ENCODE results near the gene GLT1D1.

DNA sequence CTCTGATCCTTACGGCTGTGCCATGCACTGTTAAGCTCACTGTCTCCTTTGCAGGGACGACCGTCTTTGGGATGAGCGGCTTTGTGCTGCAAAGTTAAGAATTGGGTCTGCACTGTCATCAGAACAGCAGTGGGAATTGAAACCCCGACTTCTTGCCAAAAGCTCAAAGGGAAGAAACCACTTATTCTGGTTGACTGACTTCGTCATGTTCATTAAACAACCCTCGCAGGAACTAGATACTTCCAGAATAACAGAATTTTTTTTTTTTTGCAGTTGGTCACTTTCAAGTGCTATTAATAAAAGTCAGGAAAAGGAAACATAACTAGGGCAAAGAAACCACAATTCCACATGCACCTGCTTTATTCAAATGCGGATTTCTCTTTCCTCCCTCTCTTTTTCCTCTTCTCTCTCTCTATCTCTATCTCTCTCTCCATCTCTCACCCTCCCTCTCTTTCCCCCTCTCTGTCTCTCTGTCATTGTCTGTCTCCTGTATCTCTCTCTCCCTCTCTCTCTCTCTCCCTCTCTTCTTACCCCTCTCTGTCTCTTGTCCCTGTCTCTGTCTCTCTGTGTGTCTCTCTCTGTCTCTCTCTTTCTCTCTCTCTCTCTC, 12.3 kb upstream of the GLT1D1 start:
- TF ChIP-seq, protein P1, sequence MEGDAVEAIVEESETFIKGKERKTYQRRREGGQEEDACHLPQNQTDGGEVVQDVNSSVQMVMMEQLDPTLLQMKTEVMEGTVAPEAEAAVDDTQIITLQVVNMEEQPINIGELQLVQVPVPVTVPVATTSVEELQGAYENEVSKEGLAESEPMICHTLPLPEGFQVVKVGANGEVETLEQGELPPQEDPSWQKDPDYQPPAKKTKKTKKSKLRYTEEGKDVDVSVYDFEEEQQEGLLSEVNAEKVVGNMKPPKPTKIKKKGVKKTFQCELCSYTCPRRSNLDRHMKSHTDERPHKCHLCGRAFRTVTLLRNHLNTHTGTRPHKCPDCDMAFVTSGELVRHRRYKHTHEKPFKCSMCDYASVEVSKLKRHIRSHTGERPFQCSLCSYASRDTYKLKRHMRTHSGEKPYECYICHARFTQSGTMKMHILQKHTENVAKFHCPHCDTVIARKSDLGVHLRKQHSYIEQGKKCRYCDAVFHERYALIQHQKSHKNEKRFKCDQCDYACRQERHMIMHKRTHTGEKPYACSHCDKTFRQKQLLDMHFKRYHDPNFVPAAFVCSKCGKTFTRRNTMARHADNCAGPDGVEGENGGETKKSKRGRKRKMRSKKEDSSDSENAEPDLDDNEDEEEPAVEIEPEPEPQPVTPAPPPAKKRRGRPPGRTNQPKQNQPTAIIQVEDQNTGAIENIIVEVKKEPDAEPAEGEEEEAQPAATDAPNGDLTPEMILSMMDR (conservative IDR thresholded peaks at IDR 0.05 in 1 of 2, IDR thresholded peaks at IDR 0.05 in 1 of 2; ENCODE audit: low read depth in 1 of 2, low read length in 2 of 2) = no peak
- TF ChIP-seq EZH2 (IDR thresholded peaks at IDR 0.05; ENCODE audit: low read length, missing control alignments) = no peak

Measured in fibroblast of lung (primary cell).